Activated naive CD8-positive, alpha-beta T cell treated with anti-CD3 and anti-CD28 coated beads, Interleukin-2, amount 10 ng/mL, durations not matched to agents 7 days and 5 days (primary cell): ENCODE data around the gene MOB1A. TPM values are rescaled to one million over a fixed set of nuclear protein-coding genes. Genes with fewer than 3 reads are reported as not detected.
"Not testable (repeated sequence)": the region's sequence is repeated elsewhere in the genome, so short reads cannot be mapped to it uniquely, and the experiment has no call there.

ENCODE experiments used
- ATAC-seq: fragments of 150-1000 bp; cut with Tn5 transposase; one replicate; pipeline ENCODE4 v1.10.0; 2021; ENCODE audit warnings: low read depth, moderate library complexity
- POLR2A ChIA-PET: fragments of 350-600 bp; sonication (Branson Sonifier 250); formaldehyde crosslinking; loops from one replicate; lab custom pipeline; 2021; ENCODE audit warnings: antibody characterized with exemption; lab: Charles Lee
- DNase-seq: peaks from one replicate; pipeline ENCODE4 v3.0.0; 2021
- H3K27ac Mint-ChIP-seq: one replicate; pipeline ENCODE4 v1.8.0; 2022; ENCODE audit warnings: mild to moderate bottlenecking, mixed read lengths
- H3K27me3 Mint-ChIP-seq: one replicate; pipeline ENCODE4 v1.8.0; 2022; ENCODE audit warnings: mild to moderate bottlenecking, moderate library complexity, mixed read lengths
- H3K36me3 Mint-ChIP-seq: one replicate; pipeline ENCODE4 v1.8.0; 2021; ENCODE audit warnings: mild to moderate bottlenecking, mixed read lengths
- H3K4me1 Mint-ChIP-seq: one replicate; pipeline ENCODE4 v1.8.0; 2021; ENCODE audit warnings: mixed read lengths
- H3K4me3 Mint-ChIP-seq: one replicate; pipeline ENCODE4 v1.8.0; 2022; ENCODE audit warnings: mild to moderate bottlenecking, moderate library complexity, mixed read lengths
- H3K9me3 Mint-ChIP-seq: one replicate; pipeline ENCODE4 v1.8.0; 2021; ENCODE audit warnings: mixed read lengths
- total RNA-seq, 2 experiments: library from RNA; stranded (reverse); gene quantifications; one replicate each; pipeline ENCODE4 v1.2.3, GENCODE V29; 2021

Gene MOB1A
- total RNA-seq, 2 experiments from 2014 or later = 178 TPM

DNA sequence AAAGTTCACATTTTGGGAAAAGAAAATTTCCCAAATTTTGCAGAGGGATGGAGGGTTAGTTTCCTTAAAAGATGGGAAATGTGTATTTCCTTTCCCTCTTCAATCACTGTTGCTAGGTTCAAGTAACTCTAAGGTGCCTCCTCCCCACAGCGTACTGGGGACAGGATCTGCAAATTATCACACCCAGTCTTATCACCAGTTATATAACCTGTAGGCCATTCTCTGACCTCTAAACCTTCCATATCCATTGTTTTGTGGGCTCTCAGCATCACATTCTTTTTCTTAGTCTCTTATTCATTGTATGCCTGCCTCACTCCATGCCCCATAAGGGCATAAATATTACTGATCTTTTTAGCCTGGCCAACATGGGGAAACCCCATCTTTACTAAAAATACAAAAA, 16.1 kb upstream of the MOB1A start:
- Mint-ChIP-seq H3K4me1 (peaks cover 18% of the 10 kb centered on the region), H3K4me3 (no peak overlapping the region), H3K36me3 (peaks cover 9% of the 10 kb centered on the region), H3K27ac (no peak overlapping the region), H3K9me3 (no peaks in the 10 kb centered on the region), H3K27me3 (peaks cover 7% of the 10 kb centered on the region)
- DNase-seq (no peak), ATAC-seq (no peak)
- POLR2A ChIA-PET = no interaction called here

DNA sequence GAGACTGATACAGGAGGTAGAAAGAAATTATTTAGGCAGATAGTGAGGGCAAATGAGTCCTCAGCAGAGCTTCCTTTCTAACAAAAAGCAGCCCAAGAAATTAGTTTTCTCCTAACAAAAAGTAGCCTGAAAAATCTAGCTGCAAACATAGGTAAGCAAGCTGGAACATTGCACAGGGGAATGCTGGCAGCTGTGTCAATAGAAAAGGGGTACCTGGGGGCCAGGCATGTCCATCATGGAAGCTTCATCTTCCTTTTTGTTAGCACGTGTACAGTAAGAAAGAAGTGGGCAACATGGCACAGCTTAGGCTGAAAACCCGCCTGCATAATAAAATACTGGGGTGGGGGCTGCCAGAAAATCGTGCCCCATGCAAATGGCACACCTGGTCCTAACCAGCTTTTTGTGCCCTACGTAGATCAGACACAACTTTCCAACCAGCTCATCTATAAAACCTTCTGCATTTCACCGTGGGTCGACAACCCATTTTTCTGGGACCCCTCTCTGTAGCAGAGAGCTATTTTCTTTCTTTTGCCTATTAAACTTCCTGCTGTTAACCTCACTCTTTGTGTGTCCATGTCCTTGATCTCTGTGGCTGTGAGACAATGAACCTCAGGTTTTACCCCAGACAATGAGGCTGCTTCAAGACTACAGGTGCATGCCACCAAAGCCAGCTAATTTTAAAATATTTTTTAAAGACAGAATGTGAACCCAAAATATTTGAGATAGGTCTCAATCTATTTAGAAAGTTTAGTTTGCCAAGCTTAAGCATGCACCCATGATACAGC, 13.1 kb upstream of the MOB1A start:
- peaks cover 9% of the 10 kb centered on the region for H3K4me1 Mint-ChIP-seq
- H3K27ac Mint-ChIP-seq = no peak overlapping the region
- no peak for DNase-seq
- H3K36me3 Mint-ChIP-seq = no peaks in the 10 kb centered on the region
- ATAC-seq = no peak
- POLR2A ChIA-PET = interaction anchor here (1.0 to 1.9 kb wide), 2 partner anchors 8 to 13 kb away, joined by 3 to 26 read pairs; partner anchors contain the start of gene MOB1A
- H3K4me3 Mint-ChIP-seq = no peak overlapping the region
- no peaks in the 10 kb centered on the region for H3K9me3 Mint-ChIP-seq
- H3K27me3 Mint-ChIP-seq = peaks cover 7% of the 10 kb centered on the region

DNA sequence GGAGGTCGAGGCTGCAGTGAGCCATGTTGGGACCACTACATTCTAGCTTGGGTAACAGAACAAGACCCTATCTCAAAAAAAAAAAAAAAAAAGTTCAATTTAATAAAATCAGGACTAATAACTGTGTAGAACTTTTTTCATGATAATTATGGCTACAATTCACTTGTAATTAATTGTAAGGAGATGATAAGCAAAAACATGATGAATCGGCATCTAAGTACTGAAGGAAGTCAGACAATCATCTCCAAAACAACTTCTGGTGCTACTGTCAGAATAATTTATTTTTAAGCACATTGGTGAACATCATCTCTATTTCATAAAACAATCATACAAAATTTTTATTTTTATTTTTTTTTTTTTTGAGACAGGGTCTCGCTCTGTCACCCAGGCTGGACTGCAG, 10.0 kb upstream of the MOB1A start:
- POLR2A ChIA-PET = interaction anchor here (1.5 to 2.0 kb wide), 2 partner anchors 10 to 11 kb away, joined by 4 to 8 read pairs; partner anchors contain the start of gene MOB1A
- peaks cover 17% of the 10 kb centered on the region for H3K4me1 Mint-ChIP-seq
- DNase-seq (no peak), ATAC-seq (no peak)
- no peak overlapping the region for H3K27ac Mint-ChIP-seq
- H3K36me3 Mint-ChIP-seq = no peaks in the 10 kb centered on the region
- no peaks in the 10 kb centered on the region for H3K9me3 Mint-ChIP-seq
- H3K27me3 Mint-ChIP-seq = peaks cover 7% of the 10 kb centered on the region
- no peak overlapping the region for H3K4me3 Mint-ChIP-seq

DNA sequence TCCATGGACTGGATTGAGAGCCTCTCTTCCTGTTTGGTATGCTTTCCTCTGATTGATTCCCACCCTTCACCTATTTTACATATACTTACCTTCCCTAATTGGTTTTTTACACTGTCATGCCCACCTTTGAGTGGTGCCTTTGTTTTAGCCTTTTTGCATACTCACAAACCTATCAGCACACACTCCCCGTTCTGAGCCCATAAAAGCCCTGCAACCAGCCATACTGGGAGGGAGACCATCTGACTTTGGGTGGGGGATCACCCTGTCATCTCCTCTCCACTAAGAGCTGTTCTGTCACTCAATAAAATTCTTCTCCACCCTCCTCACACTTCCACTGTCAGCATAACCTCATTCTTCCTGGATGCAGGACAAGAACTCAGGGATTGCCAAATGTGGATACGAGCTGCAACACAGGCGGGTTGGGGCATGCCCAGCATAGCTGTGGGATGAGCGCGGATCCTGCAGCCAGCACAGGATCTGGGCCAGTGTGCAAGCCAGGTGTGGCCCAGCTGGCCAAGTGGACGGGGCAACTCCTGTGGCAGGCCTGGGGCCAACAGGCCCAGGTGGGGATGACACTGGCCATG, 9.4 kb upstream of the MOB1A start:
- POLR2A ChIA-PET = interaction anchor here (1.5 to 2.0 kb wide), 2 partner anchors 10 to 11 kb away, joined by 4 to 8 read pairs; partner anchors contain the start of gene MOB1A

DNA sequence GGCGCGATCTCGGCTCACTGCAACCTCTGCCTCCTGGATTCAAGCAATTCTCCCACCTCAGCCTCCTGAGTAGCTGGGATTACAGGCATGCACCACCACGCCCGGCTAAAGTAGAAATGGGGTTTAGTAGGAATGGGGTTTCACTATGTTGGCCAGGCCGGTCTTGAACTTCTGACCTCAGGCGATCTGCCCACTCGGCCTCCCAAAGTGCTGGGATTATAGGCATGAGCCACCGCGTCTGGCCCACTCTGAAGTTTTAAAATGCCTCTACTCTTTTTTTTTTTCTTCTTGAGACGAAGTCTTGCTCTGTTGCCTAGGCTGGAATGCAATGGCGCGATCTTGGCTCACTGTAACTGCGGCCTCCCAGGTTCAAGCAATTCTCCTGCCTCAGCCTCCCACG, 8.0 kb upstream of the MOB1A start:
- H3K4me3 Mint-ChIP-seq, H3K27me3 Mint-ChIP-seq, H3K9me3 Mint-ChIP-seq, H3K27ac Mint-ChIP-seq, DNase-seq, H3K36me3 Mint-ChIP-seq, ATAC-seq: not testable (repeated sequence)
- peaks cover 16% of the 10 kb centered on the region for H3K4me1 Mint-ChIP-seq
- POLR2A ChIA-PET = interaction anchor here (2.0 kb wide), 1 partner anchor 8 kb away, joined by 8 read pairs; the partner anchor contains the start of gene MOB1A

More for the DNA sequence above, 9.4 kb upstream of the MOB1A start:
- ATAC-seq (no peak), DNase-seq (no peak)
- Mint-ChIP-seq H3K4me3 (no peak overlapping the region), H3K27me3 (peaks cover 7% of the 10 kb centered on the region), H3K4me1 (peaks cover 17% of the 10 kb centered on the region), H3K9me3 (no peaks in the 10 kb centered on the region), H3K27ac (no peak overlapping the region), H3K36me3 (no peaks in the 10 kb centered on the region)

DNA sequence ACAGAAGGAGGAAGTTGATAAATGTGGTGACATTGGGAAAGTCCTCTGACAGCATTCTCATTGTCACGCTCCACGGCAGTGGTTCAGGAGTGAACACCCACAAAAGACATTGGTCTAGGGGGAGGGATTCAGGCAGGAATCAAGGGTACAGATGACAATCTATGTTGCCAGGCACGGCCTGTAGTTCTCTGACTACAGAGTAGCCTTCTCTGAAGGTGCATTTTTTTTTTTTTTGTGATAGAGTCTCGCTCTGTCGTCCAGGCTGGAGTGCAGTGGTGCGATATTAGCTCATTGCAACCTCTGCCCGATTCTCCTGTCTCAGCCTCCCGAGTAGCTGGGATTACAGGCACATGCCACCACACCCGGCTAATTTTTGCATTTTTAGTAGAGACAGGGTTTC, 7.4 kb upstream of the MOB1A start:
- Mint-ChIP-seq H3K4me3 (peak overlapping the region; percentile 50), H3K27ac (peak overlapping the region; percentile 71), H3K4me1 (peaks cover 17% of the 10 kb centered on the region), H3K27me3 (peaks cover 2% of the 10 kb centered on the region), H3K36me3 (no peaks in the 10 kb centered on the region), H3K9me3 (no peaks in the 10 kb centered on the region)
- ATAC-seq (peak; percentile 80), DNase-seq (no peak)
- POLR2A ChIA-PET = interaction anchor here (3.1 kb wide), 1 partner anchor 13 kb away, joined by 23 read pairs; the partner anchor contains the start of gene MTHFD2

DNA sequence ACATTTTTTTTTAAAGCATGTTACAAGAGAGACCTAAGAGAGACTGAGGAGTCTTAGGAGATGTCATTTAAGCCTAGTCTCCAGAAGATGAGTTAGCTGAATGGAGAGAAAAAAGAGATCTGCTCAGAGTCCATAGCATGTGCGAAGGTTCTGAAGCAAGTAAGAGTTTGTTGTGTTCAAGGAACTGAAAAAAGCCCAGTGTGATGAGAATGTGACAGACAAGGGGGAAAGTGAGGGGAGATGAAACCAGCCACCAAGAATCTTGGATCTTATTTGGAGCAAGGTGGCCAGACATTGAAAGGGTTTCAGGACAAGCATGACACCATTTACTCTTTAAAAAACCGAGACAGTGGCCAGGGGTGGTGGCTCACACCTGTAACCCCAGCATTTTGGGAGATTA, 5.2 kb upstream of the MOB1A start:
- H3K9me3 Mint-ChIP-seq = no peaks in the 10 kb centered on the region
- H3K36me3 Mint-ChIP-seq = no peaks in the 10 kb centered on the region
- POLR2A ChIA-PET = interaction anchor here (3.1 kb wide), 1 partner anchor 15 kb away, joined by 23 read pairs; the partner anchor contains the start of gene MTHFD2
- H3K4me1 Mint-ChIP-seq = peaks cover 12% of the 10 kb centered on the region
- no peak overlapping the region for H3K4me3 Mint-ChIP-seq
- ATAC-seq (no peak), DNase-seq (no peak)
- H3K27ac Mint-ChIP-seq = no peak overlapping the region
- no peaks in the 10 kb centered on the region for H3K27me3 Mint-ChIP-seq

DNA sequence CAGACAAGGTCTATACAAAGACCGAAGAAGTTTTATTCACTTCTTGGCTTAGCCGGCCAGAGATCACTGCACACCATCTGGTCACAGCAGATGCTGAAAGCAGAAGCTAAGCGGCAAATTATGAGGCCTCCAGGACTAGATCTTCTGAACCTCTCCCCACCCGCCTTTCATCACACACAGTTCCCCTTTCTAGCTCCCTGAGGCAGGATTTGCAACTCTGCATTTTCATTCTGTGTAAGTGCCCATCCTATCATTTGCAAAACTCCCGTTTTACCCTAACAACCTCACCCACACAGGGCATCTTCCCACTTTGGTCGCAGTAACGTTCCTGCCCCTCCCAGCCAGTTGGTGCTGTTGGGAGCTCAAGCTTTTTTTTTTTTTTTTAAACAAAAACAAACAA, 3.1 kb upstream of the MOB1A start:
- no peak for ATAC-seq
- Mint-ChIP-seq H3K27me3 (no peaks in the 10 kb centered on the region), H3K4me1 (peaks cover 18% of the 10 kb centered on the region), H3K36me3 (peaks cover 5% of the 10 kb centered on the region), H3K27ac (peak overlapping the region; percentile 58), H3K9me3 (no peaks in the 10 kb centered on the region), H3K4me3 (no peak overlapping the region)
- POLR2A ChIA-PET = interaction anchor here (0.7 to 8.2 kb wide), 3 partner anchors 20 to 252 kb away, joined by 3 to 276 read pairs (median 4); partner anchors contain the start of genes BOLA3 and MTHFD2
- no peak for DNase-seq

DNA sequence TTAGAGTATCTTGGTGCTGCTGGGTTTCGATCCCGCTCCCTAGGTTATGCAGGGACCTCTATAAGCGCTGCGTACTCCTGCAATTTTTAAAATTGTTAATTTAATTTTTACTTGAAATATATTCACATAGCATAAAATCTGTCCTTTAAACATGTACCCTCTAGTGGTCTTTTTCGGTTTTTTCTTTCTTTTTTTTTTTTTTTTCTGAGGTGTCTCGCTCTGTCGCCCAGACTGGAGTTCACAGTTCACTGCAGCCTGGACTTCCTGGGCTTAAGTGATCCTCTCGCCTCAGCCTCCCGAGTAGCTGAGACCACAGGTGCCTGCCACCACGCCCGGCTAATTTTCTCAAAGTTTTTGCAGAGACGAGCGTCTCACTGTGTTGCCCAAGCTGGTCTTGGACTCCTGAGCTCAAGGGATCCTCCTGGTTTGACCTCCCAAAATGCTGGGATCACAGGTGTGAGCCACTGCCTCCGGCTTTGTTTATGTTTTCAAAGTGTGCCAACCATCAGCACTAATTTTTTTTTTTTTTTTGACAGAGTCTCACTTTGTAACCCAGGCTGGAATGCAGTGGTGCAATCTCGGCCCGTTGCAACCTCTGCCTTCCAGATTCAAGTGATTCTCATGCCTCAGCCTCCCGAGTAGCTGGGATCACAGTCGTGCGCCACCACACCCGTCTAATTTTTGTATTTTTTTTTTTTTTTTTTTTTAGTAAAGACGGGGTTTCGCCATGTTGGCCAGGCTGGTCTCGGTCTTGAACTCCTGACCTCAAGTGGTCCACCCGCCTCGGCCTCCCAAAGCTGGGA, 585 bp upstream of the MOB1A start:
- POLR2A ChIA-PET = interaction anchor here (0.7 to 8.2 kb wide), 34 partner anchors 9 to 946 kb away, joined by 3 to 276 read pairs (median 6); partner anchors contain the start of genes BOLA3, C2orf81, CCT7 and DGUOK
- peaks cover 24% of the 10 kb centered on the region for H3K36me3 Mint-ChIP-seq
- peak overlapping the region; percentile 92 for H3K27ac Mint-ChIP-seq
- ATAC-seq = peak; percentile 19
- H3K27me3 Mint-ChIP-seq = no peaks in the 10 kb centered on the region
- DNase-seq = peak; percentile 45
- peak overlapping the region; percentile 91 for H3K4me3 Mint-ChIP-seq
- H3K9me3 Mint-ChIP-seq = no peaks in the 10 kb centered on the region
- peaks cover 29% of the 10 kb centered on the region for H3K4me1 Mint-ChIP-seq

DNA sequence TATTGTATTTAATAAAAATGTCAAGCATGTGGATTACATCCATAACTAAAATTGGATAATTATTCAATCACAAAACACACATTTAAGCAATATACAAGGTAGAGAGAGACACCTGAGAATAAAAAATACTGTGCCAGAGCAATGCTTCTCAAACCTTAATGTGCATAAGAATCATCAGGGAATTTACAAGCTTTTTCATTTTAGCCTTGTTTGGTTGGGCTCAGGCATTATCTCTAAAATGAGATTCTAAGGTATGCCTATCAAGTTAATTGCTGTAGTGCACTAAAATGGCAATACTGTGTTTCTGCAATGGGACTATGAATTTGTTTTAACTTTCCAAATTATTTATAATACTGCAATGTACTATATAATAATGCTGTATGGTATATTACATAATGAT, 983 bp downstream of the MOB1A start:
- Mint-ChIP-seq H3K4me3 (peak overlapping the region; percentile 91), H3K27ac (peak overlapping the region; percentile 92), H3K9me3 (no peaks in the 10 kb centered on the region), H3K36me3 (peaks cover 28% of the 10 kb centered on the region), H3K27me3 (no peaks in the 10 kb centered on the region), H3K4me1 (peaks cover 34% of the 10 kb centered on the region)
- DNase-seq = no peak
- POLR2A ChIA-PET = interaction anchor here (1.1 to 8.2 kb wide), 24 partner anchors 10 to 944 kb away, joined by 3 to 276 read pairs (median 7); partner anchors contain the start of genes BOLA3, C2orf81, CCT7 and DGUOK
- ATAC-seq = no peak

DNA sequence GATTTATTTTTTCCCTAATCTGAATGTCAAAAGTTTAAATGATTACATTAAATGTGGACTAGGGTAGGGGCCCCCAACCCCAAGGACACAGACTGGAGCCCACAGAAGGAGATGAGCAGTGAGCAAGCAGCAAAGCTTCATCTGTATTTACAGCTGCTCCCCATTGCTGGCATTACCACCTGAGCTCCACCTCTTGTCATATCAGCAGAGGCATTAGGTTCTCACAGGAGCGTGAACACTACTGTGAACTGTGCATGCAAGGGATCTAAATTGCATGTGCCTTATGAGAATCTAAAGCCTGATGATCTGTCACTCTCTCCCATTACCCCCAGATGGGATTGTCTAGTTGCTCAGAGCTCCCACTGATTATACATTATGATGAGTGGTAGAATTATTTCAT, 3.8 kb downstream of the MOB1A start:
- no peaks in the 10 kb centered on the region for H3K9me3 Mint-ChIP-seq
- H3K4me3 Mint-ChIP-seq = peak overlapping the region; percentile 18
- H3K4me1 Mint-ChIP-seq = peaks cover 37% of the 10 kb centered on the region
- peaks cover 39% of the 10 kb centered on the region for H3K36me3 Mint-ChIP-seq
- no peaks in the 10 kb centered on the region for H3K27me3 Mint-ChIP-seq
- H3K27ac Mint-ChIP-seq = no peak overlapping the region
- DNase-seq = no peak
- no peak for ATAC-seq
- POLR2A ChIA-PET = interaction anchor here (8.2 kb wide), 1 partner anchor 27 kb away, joined by 276 read pairs; the partner anchor contains the start of gene MTHFD2

DNA sequence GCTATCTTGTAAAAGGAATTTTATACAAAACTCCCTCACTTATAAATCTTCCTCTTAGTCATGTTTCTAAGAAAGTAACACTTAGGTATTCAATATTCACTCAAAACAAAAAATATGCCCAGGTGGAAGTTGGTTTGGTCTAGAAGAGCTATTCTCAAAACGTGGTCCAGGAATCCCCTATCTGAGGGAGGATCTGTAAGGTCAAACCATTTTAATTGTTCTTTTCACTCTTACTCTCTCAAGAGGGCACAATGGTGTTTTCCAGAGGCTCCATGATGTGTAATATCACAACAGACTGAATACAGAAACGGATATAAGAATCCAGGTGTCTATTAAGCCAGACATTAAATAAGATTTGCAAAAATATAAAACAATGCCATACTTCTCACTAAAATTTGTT, 9.9 kb downstream of the MOB1A start:
- no peak overlapping the region for H3K27ac Mint-ChIP-seq
- no peak for ATAC-seq
- no peak for DNase-seq
- no peaks in the 10 kb centered on the region for H3K27me3 Mint-ChIP-seq
- H3K4me3 Mint-ChIP-seq = no peak overlapping the region
- H3K4me1 Mint-ChIP-seq = peaks cover 11% of the 10 kb centered on the region
- H3K36me3 Mint-ChIP-seq = peaks cover 39% of the 10 kb centered on the region
- H3K9me3 Mint-ChIP-seq = no peaks in the 10 kb centered on the region
- POLR2A ChIA-PET = interaction anchor here (1.2 to 3.6 kb wide), 3 partner anchors 10 to 29 kb away, joined by 3 to 17 read pairs (median 8); partner anchors contain the start of genes BOLA3 and MOB1A
